Measurements from ENCODE around the gene ADGRB2.

Gene ADGRB2

DNA sequence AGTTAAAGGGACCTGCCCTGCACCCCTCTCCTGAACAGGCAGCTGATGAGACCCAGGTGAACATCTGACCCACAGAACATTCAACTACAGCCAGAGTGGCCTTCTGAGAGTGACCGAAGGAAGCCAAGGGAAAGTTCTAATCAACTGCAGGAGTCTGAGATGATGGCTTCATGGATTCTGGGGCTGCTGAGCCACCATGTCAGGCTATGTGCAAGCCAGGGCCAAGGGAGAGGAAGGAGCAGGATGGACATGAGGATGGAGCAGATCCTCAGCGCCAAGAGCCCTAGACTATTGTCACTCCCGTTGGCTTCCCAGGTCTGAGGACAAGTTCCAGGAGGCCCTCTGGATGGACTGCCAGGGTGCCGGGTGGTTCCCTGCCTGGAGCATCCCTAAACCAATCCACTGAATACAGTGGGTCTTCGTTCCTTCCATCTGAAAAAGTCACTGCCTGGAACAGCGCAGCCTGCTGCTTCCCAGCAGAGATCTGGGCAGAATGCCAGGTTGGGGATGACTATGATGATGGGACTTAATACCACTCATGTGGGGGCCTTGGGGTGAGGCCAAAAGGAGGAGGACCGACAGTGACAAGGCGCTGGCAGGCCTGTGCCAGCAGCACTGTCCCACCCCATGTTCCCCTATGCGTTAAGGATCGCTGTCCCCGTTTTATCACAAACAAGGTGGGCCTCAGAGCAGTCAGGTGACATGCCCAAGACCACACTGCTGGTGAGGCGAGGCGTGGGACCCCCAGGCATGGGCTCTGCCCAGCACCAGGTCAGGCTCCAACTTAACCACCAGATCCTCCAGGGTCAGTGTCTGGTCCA lies 31.9 kb upstream of the ADGRB2 start:
- DNase-seq (ENCODE audit: low read depth), result peak; percentile 83
- TF ChIP-seq, protein P1, sequence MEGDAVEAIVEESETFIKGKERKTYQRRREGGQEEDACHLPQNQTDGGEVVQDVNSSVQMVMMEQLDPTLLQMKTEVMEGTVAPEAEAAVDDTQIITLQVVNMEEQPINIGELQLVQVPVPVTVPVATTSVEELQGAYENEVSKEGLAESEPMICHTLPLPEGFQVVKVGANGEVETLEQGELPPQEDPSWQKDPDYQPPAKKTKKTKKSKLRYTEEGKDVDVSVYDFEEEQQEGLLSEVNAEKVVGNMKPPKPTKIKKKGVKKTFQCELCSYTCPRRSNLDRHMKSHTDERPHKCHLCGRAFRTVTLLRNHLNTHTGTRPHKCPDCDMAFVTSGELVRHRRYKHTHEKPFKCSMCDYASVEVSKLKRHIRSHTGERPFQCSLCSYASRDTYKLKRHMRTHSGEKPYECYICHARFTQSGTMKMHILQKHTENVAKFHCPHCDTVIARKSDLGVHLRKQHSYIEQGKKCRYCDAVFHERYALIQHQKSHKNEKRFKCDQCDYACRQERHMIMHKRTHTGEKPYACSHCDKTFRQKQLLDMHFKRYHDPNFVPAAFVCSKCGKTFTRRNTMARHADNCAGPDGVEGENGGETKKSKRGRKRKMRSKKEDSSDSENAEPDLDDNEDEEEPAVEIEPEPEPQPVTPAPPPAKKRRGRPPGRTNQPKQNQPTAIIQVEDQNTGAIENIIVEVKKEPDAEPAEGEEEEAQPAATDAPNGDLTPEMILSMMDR (conservative IDR thresholded peaks at IDR 0.05; ENCODE audit: low read depth, low read length), result peak; percentile 40
- H3K4me3 ChIP-seq (ENCODE audit: low read depth, low read length), result no peak overlapping the region

DNA sequence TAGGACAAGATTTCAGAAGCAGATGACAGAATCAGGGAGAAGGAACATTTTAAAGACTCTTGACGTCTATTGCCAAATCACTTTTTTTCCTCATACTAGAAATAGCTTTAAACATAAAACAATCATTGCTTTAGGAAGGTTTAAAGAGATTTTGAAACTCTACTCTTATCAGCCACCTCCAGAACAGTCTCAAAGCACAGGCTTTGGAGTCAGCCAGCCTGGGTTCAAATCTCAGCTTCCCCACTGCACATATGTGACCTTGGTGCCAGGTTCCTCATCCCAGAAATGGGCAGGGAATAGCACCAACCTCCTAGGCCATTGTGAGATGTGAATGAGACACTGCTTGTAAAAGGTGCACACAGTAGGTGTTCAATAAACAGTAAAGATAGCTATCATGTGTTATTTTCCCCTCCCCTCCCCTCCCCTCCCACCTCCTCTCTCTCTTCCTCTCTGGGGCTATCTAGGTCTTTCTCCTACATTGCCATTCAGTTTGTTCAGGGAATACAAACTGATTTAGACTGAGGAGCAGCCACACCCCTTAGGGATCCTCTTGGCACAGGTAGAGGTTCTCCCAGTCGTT lies 31.0 kb upstream of the ADGRB2 start:
- H3K4me3 ChIP-seq (ENCODE audit: low read depth, low read length), result no peak overlapping the region
- TF ChIP-seq, protein P1 (conservative IDR thresholded peaks at IDR 0.05; ENCODE audit: low read depth, low read length), result no peak
- no peak for DNase-seq (ENCODE audit: low read depth)

DNA sequence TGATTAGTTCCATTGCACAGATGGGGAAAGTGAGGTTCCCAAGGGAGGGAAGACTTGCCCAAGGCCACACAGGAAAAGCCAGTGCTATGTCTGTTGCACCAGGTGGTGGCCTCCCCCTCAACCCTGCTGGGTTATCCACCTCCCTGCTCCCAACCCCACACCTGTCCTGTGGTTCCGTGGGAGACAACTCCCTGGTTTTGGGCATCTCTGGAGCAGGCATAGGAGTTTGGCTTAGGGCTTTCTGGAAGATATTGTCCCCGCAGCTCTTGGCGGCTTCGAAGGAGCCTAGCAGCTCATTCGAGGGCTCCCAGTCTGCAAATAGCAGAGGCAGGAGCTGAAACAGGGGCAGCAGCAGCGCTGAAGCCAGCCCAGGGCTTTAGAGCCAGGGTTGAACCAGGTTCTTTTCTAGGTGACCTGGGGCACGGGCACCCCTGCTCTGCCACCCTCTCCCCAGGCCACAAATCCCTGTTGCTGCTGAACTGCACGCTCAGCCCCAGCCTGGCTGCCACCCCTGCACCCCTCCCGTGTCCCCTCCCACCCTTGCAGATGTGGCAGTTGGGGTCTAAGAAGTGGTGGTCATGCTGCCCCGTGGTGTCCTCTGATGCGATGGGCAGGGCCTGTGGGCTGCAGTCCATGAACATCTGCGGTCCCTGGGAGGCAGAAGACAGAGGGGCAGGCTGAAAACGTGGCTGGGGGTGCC lies 29.6 kb upstream of the ADGRB2 start:
- no peak overlapping the region for H3K4me3 ChIP-seq (ENCODE audit: low read depth, low read length)
- TF ChIP-seq, protein P1 (conservative IDR thresholded peaks at IDR 0.05; ENCODE audit: low read depth, low read length), result no peak
- DNase-seq (ENCODE audit: low read depth), result no peak

DNA sequence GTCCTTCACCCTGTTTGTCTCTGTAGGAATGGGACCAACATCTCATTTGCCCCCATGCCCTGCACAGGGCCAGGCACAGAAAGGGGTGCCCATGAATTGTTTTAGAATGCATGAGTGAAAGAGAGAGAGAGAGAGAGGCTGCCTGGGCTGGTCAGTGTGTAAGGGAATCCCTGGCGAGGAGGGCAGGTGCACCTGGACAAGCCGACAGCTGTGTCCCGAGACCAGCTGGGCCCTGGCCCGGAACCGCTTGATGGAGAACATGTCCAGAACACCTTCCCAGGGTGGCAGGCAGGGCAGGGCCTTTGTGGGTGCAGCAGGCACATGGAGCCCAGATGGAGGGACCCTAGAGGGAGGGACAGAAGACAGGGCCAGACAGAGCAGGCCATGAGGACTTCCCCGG lies 28.9 kb upstream of the ADGRB2 start:
- H3K4me3 ChIP-seq (ENCODE audit: low read depth, low read length), result no peak overlapping the region
- no peak for DNase-seq (ENCODE audit: low read depth)
- TF ChIP-seq, protein P1 (conservative IDR thresholded peaks at IDR 0.05; ENCODE audit: low read depth, low read length), result no peak

DNA sequence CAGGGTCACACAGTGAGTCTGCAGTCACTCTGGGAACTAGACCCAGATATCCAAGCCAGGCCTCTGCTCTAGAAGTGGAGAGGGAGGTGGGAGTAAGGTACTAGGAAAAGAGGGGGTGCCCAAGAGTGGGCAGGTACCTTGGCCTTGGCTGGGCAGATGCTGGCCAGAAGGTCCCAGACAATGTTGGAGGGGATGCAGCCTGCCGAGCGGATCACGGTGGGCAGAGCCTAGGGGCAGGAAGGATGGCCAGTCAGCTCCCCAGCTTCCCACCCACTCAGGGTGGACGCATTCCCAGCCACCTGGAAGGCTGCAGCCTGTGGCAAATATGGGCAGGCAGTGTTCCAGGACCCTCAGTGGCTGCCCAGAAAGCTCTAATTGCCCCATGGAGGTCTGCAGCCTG lies 28.4 kb upstream of the ADGRB2 start:
- TF ChIP-seq, protein P1 (conservative IDR thresholded peaks at IDR 0.05; ENCODE audit: low read depth, low read length), result no peak
- H3K4me3 ChIP-seq (ENCODE audit: low read depth, low read length), result no peak overlapping the region
- DNase-seq (ENCODE audit: low read depth), result no peak

DNA sequence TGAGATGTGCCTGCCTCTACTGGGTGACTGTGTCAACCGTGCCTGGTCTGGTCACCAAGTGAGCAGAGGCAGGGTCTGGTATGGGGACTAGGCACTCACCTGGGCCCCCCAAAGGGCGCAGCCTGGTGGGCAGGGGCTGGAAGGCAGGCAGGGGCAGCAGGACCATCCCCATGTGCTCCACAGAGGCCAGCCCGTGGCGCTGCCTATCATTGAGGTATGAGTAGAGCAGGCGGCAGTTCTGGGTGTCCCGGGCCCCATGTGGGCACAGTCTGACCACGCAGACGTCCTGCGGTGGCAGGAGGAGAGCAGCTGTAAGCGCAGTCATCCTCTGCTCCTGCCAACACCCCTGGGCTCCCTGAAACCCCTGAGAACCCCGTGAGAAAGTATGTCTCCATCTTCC lies 28.0 kb upstream of the ADGRB2 start:
- DNase-seq (ENCODE audit: low read depth), result no peak
- H3K4me3 ChIP-seq (ENCODE audit: low read depth, low read length), result no peak overlapping the region
- TF ChIP-seq, protein P1 (conservative IDR thresholded peaks at IDR 0.05; ENCODE audit: low read depth, low read length), result no peak
